ENCODE data around the gene LENG8.

- TF ChIP-seq CTCF (IDR thresholded peaks at IDR 0.05) (no peak), POLR2A (IDR thresholded peaks at IDR 0.05) (peak in 2 of 3 donors; percentile 35 to 53)
Measured at GRCh38 chr19:54473071-54473891, 24.3 kb downstream of the LENG8 start, which contains the start of gene CDC42EP5.
